Natural killer cell treated with Interleukin-12 subunit alpha and Interleukin-12 subunit beta and Interleukin-15 and Interleukin-18, amount 100 ng/mL, for 72 hours (primary cell): ENCODE results near the gene RYR2. TPM values are rescaled to one million over a fixed set of nuclear protein-coding genes. Genes with fewer than 3 reads are reported as not detected.

Experiments
- ATAC-seq, 2 donors: fragments of 150-1000 bp; cut with Tn5 transposase in 1 of 2; sonication (Bioruptor Pico), chemical (Tn5 transposase) in 1 of 2; 2 replicates each; pipeline ENCODE4 v1.10.0; 2021
- DNase-seq: peaks from one replicate; pipeline ENCODE4 v3.0.0; 2022; ENCODE audit warnings: low spot score
- H3K27ac Mint-ChIP-seq, 2 donors: 1 replicate in 1 of 2; 2 replicates in 1 of 2; pipeline ENCODE4 v1.8.0; 2022; ENCODE audit warnings: mixed read lengths in 2 of 2, mild to moderate bottlenecking in 1 of 2, moderate library complexity in 1 of 2
- H3K27me3 Mint-ChIP-seq, 2 donors: 1 replicate in 1 of 2; 2 replicates in 1 of 2; pipeline ENCODE4 v1.8.0; 2022; ENCODE audit warnings: mixed read lengths in 2 of 2
- H3K36me3 Mint-ChIP-seq: one replicate; pipeline ENCODE4 v1.8.0; 2022; ENCODE audit warnings: mixed read lengths
- H3K4me1 Mint-ChIP-seq, 2 donors: 1 replicate in 1 of 2; 2 replicates in 1 of 2; pipeline ENCODE4 v1.8.0; 2022; ENCODE audit warnings: low read depth in 2 of 2, mixed read lengths in 2 of 2, mild to moderate bottlenecking in 1 of 2
- H3K4me3 Mint-ChIP-seq: one replicate; pipeline ENCODE4 v1.8.0; 2022; ENCODE audit warnings: mixed read lengths
- H3K9me3 Mint-ChIP-seq: 2 replicates; pipeline ENCODE4 v1.8.0; 2022; ENCODE audit warnings: mixed read lengths
- total RNA-seq, 2 donors: library from RNA; stranded (reverse); gene quantifications; one replicate each; pipeline ENCODE4 v1.2.3, GENCODE V29; 2022

The RYR2 gene
- total RNA-seq, 2 donors from 2014 or later, result 0.05 TPM; not detected in 1

DNA sequence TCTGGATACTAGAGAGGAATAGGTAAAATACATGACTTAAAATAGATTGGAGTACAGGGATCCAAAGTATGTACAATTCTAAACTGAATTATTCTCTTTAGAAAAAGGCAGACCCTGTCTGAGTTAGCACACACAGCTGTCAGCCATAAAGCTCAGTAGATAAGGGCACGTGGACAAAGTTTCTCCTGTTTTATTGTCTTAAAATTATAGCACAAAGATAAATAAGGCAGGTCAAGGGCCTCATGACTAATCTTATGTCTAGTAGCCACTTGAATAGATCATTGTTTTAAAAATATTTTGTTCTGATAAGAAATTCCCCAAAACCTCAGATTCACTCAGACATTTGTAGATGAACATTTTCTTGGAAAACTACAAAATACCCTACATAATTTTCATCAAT lies 643.6 kb downstream of the RYR2 start:
- Mint-ChIP-seq H3K9me3 (no peaks in the 10 kb centered on the region), H3K36me3 (no peaks in the 10 kb centered on the region), H3K4me1 (no peaks in the 10 kb centered on the region), H3K4me3 (no peak overlapping the region), H3K27ac (no peak overlapping the region), H3K27me3 (peaks cover 0 to 6% of the 10 kb centered on the region in 2 donors)
- no peak for ATAC-seq
- DNase-seq, result no peak

DNA sequence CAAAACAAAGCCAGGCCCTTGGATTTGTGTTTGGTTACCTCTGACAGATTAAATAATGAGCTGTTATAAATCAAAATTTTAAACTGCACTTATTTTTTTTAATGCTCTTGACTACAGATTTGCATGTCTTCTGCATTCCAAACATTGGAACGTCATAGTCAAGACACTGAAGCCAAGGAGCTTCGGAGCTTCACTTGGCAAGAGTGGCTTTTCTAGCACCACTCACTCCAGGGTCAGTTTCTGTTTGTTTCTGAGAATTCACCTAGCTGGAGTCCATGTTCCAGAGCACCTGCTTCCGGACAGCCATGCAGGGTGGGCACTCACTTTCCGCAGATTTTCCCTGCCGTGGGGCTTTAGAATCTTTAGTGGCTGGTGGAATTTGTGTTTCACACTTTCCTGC lies 645.8 kb downstream of the RYR2 start:
- Mint-ChIP-seq H3K27ac (no peak overlapping the region), H3K36me3 (no peaks in the 10 kb centered on the region)

GRCh38 chr1:237690656-237691055 lies 648.7 kb downstream of the RYR2 start:
- DNase-seq (no peak), ATAC-seq (no peak)
- Mint-ChIP-seq H3K36me3 (no peaks in the 10 kb centered on the region), H3K27me3 (peaks cover 0 to 3% of the 10 kb centered on the region in 2 donors), H3K4me3 (no peak overlapping the region), H3K27ac (no peak overlapping the region), H3K4me1 (no peaks in the 10 kb centered on the region), H3K9me3 (no peaks in the 10 kb centered on the region)

More for the DNA sequence above, 645.8 kb downstream of the RYR2 start:
- Mint-ChIP-seq H3K9me3 (no peaks in the 10 kb centered on the region), H3K4me1 (no peaks in the 10 kb centered on the region), H3K4me3 (no peak overlapping the region), H3K27me3 (peaks cover 0 to 6% of the 10 kb centered on the region in 2 donors)
- DNase-seq (no peak), ATAC-seq (no peak)

DNA sequence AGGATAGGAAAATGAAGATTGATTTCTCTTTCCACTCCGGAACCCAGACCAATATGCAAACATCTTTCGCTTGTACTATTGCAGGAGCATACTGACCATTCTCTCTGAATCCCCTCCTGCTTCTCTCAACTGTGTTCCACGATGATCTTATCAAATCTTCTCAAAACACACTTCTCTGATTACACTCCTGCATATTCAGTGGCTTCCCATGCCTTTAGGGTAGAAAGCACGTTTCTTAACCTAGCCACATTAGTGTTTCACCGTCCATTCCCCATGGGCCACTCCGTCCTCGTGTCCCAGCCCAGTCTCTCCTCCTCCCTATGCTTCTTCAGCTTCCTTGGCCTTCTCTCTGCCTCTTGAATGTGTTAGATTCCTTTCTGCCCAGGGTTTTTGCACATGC lies 650.3 kb downstream of the RYR2 start:
- no peak for ATAC-seq
- DNase-seq, result no peak
- Mint-ChIP-seq H3K36me3 (no peaks in the 10 kb centered on the region), H3K27me3 (no peaks in the 10 kb centered on the region), H3K27ac (no peak overlapping the region), H3K4me3 (no peak overlapping the region), H3K9me3 (no peaks in the 10 kb centered on the region), H3K4me1 (no peaks in the 10 kb centered on the region)

DNA sequence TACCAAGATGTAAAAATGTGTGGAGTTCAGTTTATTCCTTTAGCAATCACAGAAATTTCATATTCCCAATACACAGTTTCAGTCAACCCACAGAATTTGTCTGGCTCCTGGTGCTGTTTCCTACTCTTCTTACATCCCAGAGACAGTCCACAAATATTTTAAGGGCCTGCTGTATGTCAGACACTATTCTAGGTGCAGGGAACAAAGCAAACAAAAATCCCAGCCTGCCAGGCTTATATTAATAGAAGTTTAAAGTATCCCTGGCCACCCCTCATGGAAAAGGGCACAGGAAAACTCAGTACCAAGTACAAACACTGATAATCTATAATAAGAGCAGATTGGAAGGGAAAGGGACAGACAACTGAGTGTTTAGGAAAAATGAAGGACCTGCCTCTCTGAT lies 653.9 kb downstream of the RYR2 start:
- Mint-ChIP-seq H3K4me1 (no peaks in the 10 kb centered on the region), H3K27me3 (no peaks in the 10 kb centered on the region), H3K27ac (no peak overlapping the region), H3K36me3 (no peaks in the 10 kb centered on the region), H3K4me3 (no peak overlapping the region), H3K9me3 (no peaks in the 10 kb centered on the region)
- DNase-seq (no peak), ATAC-seq (no peak)

GRCh38 chr1:237700181-237700580 lies 658.2 kb downstream of the RYR2 start:
- ATAC-seq, result no peak
- H3K36me3 Mint-ChIP-seq, result peaks cover 1% of the 10 kb centered on the region
- H3K9me3 Mint-ChIP-seq, result no peaks in the 10 kb centered on the region
- no peak overlapping the region for H3K27ac Mint-ChIP-seq
- no peaks in the 10 kb centered on the region for H3K4me1 Mint-ChIP-seq
- no peak for DNase-seq
- peaks cover 0 to under 1% of the 10 kb centered on the region in 2 donors for H3K27me3 Mint-ChIP-seq
- no peak overlapping the region for H3K4me3 Mint-ChIP-seq

DNA sequence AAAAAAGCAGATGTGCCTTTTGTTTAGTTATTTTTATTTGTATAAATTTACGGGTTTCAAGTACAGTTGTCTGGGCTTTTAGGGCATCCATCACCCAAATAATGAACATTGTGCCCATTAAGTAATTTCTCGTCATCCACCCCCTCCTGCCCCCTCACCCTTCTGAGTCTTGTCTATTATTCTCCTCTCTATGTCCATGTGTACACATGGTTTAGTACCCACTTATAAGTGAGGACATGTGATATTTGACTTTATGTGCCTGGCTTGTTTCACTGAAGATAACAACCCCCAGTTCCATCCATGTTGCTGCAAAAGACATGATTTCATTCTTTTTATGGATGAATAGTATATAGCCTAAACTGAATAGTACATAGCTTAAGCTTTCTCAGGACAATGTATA lies 659.5 kb downstream of the RYR2 start:
- H3K9me3 Mint-ChIP-seq, result peaks cover 4% of the 10 kb centered on the region
- DNase-seq (no peak), ATAC-seq (no peak)
- H3K36me3 Mint-ChIP-seq, result peaks cover 6% of the 10 kb centered on the region
- no peak overlapping the region for H3K4me3 Mint-ChIP-seq
- H3K4me1 Mint-ChIP-seq, result no peaks in the 10 kb centered on the region
- H3K27ac Mint-ChIP-seq, result no peak overlapping the region
- peaks cover 0 to 3% of the 10 kb centered on the region in 2 donors for H3K27me3 Mint-ChIP-seq

- H3K4me3 Mint-ChIP-seq, result no peak overlapping the region
- ATAC-seq (no peak), DNase-seq (no peak)
- H3K27ac Mint-ChIP-seq, result no peak overlapping the region
- peaks cover 6% of the 10 kb centered on the region for H3K36me3 Mint-ChIP-seq
- H3K9me3 Mint-ChIP-seq, result peaks cover 4% of the 10 kb centered on the region
- H3K4me1 Mint-ChIP-seq, result no peaks in the 10 kb centered on the region
- peaks cover 0 to 3% of the 10 kb centered on the region in 2 donors for H3K27me3 Mint-ChIP-seq
These were observed 660.2 kb downstream of the RYR2 start for GRCh38 chr1:237702161-237702560.

GRCh38 chr1:237705462-237705861 lies 663.5 kb downstream of the RYR2 start:
- Mint-ChIP-seq H3K9me3 (peaks cover 4% of the 10 kb centered on the region), H3K27ac (no peak overlapping the region), H3K27me3 (peaks cover 0 to 3% of the 10 kb centered on the region in 2 donors), H3K4me3 (no peak overlapping the region), H3K4me1 (no peaks in the 10 kb centered on the region), H3K36me3 (peaks cover 6% of the 10 kb centered on the region)
- DNase-seq, result no peak
- ATAC-seq, result no peak

GRCh38 chr1:237709355-237709754 lies 667.4 kb downstream of the RYR2 start:
- H3K36me3 Mint-ChIP-seq, result peaks cover 6% of the 10 kb centered on the region
- H3K27me3 Mint-ChIP-seq, result peaks cover 0 to 3% of the 10 kb centered on the region in 2 donors
- H3K27ac Mint-ChIP-seq, result no peak overlapping the region
- H3K9me3 Mint-ChIP-seq, result peaks cover 7% of the 10 kb centered on the region
- H3K4me1 Mint-ChIP-seq, result no peaks in the 10 kb centered on the region
- DNase-seq, result no peak
- no peak for ATAC-seq
- H3K4me3 Mint-ChIP-seq, result no peak overlapping the region

DNA sequence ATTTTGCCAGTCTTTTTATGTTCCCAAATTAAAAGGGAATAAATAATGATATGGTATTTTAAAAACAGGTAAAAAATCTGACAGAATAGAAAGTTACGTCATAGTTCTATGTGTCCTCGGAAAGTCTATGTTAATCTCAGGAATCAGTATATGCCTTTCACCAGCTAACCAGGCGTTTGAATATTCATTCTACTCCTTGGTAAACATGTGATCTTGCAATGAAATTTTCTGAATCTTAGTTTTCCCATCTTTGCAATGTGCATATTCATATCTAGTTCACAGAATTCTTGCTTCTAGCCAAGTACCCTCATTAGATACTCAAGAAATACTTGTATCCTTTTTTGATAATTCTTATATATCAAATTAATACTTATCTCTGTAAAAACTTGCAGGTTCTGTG lies 669.3 kb downstream of the RYR2 start:
- Mint-ChIP-seq H3K4me3 (no peak overlapping the region), H3K27ac (no peak overlapping the region), H3K36me3 (no peaks in the 10 kb centered on the region), H3K4me1 (no peaks in the 10 kb centered on the region), H3K27me3 (no peaks in the 10 kb centered on the region), H3K9me3 (peaks cover 3% of the 10 kb centered on the region)
- DNase-seq (no peak), ATAC-seq (no peak)

- DNase-seq (no peak), ATAC-seq (no peak)
- H3K4me1 Mint-ChIP-seq, result no peaks in the 10 kb centered on the region
- H3K27me3 Mint-ChIP-seq, result no peaks in the 10 kb centered on the region
- H3K4me3 Mint-ChIP-seq, result no peak overlapping the region
- H3K9me3 Mint-ChIP-seq, result peaks cover 3% of the 10 kb centered on the region
- H3K36me3 Mint-ChIP-seq, result no peaks in the 10 kb centered on the region
- no peak overlapping the region for H3K27ac Mint-ChIP-seq
These were observed 670.1 kb downstream of the RYR2 start for GRCh38 chr1:237712082-237712481.

DNA sequence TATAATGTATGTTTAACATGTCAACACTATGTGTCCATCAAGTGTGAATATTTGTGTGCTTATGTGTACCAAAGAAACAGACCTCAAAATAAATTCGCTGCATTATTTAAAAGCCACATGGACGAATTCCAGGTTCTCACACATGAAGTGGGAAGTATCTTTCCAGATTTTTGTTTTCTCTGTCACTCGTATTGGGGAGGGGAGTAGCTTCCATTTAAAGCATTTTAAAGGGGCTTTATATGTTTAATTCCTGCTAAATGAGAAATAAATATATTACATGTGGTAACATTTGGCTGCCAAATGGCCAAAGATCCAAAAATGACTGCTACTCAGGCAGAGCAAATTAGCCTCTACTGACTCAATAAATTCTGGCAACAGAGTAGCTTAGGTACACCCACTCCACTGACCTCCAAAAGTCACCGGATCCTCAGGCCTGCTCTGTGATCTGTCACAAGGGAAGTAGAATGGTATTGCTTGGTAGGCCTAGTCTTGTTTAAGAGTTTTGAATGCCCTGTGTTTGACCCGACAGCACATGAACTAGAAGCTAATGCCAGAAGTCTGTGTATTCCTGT lies 670.7 kb downstream of the RYR2 start:
- ATAC-seq, result no peak

DNA sequence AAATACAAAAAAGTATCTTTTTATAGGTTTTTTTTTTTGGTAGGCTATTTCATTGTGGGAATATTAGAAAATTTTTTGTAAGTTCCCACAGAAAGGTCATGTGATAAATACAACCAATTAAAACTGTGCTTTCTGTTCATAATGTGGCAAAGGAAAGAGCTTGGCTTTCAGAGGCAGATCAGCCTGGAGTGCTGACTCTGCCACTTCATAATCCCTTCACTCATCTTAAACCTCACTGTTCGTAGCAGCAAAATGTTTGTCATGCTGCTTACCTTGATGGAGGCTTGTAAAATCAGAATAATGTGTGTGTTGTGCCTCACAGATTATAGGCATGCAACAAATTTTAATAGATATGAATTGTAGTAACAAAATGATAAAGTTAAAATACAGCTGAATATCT lies 671.9 kb downstream of the RYR2 start:
- H3K36me3 Mint-ChIP-seq, result no peaks in the 10 kb centered on the region
- peaks cover 3% of the 10 kb centered on the region for H3K9me3 Mint-ChIP-seq
- H3K27me3 Mint-ChIP-seq, result peaks cover 0 to 2% of the 10 kb centered on the region in 2 donors
- H3K4me3 Mint-ChIP-seq, result no peak overlapping the region
- no peak for ATAC-seq
- no peak for DNase-seq
- no peak overlapping the region for H3K27ac Mint-ChIP-seq
- H3K4me1 Mint-ChIP-seq, result no peaks in the 10 kb centered on the region

More for the DNA sequence above, 670.7 kb downstream of the RYR2 start:
- Mint-ChIP-seq H3K27me3 (no peaks in the 10 kb centered on the region), H3K4me1 (no peaks in the 10 kb centered on the region), H3K4me3 (no peak overlapping the region), H3K27ac (no peak overlapping the region), H3K36me3 (no peaks in the 10 kb centered on the region), H3K9me3 (peaks cover 3% of the 10 kb centered on the region)
- DNase-seq, result no peak

DNA sequence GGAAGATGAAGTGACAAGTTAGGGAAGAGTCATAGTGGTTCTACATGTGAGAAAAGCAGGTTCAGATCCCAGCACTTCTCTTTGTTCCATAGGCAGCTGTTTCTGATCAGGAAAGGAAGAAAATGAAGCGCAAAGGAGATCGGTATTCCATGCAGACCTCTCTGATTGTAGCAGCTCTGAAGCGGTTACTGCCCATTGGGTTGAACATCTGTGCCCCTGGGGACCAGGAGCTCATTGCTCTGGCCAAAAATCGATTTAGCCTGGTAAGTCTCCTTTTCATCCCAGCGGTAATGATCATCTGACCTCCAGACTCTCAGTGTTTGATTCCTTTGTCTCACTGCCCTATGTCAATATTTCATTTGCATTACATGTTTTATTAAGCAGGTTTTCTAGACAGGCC lies 675.1 kb downstream of the RYR2 start:
- Mint-ChIP-seq H3K9me3 (peaks cover 3% of the 10 kb centered on the region), H3K27ac (no peak overlapping the region), H3K36me3 (no peaks in the 10 kb centered on the region), H3K27me3 (peaks cover 0 to 2% of the 10 kb centered on the region in 2 donors), H3K4me1 (no peaks in the 10 kb centered on the region), H3K4me3 (no peak overlapping the region)
- no peak for DNase-seq
- no peak for ATAC-seq
